ENCODE data around the gene SEMA4F. TPM values are rescaled to one million over a fixed set of nuclear protein-coding genes. Genes with fewer than 3 reads are reported as not detected.
"Not testable (repeated sequence)": the region's sequence is repeated elsewhere in the genome, so short reads cannot be mapped to it uniquely, and the experiment has no call there.

Gene SEMA4F
- 2.7 TPM for polyA plus RNA-seq (2013, experiment 1 of 2)
- polyA plus RNA-seq (2013, experiment 2 of 2): 3.6 TPM

DNA sequence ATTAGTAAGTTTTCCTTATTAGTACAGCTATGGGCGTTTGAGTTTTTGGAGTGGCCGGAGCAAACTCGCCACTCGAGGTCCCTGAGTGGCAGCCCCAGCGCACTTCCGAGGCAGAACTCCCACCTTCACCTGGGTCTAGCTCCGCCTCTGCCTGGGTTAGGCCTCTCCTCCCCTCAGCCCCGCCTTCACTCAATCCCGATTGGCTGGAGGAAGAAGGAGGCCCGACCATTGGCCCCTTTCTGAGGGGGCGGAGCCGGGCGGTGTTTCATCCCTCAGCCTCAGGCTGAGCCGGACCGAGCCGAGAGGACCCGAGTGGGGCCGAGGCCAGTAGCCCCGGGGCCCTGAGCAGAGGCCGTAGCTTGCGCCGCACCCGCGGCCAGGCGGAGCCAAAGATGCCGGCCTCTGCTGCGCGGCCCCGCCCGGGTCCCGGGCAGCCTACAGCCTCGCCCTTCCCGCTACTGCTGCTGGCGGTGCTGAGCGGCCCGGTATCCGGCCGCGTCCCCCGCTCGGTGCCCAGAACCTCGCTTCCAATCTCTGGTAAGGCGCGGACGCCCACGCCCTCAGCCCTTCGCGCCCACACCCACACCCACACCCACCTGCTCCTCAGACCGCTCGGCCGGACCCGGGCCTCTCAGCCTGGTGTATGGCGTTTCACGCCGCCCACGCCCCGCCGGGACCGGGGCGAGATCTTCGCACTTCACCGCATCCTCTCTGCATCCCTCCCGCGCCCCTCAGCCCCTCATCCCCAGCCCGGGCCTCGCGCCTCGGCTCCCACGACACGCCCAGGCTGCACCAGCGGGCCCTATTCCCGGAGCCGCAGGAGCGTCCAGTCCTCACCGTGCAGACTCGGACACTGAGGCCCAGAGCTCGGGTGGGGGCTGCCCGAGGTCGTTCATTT is at the start of gene SEMA4F:
Gene SEMA4F (plus strand): TSS at position 263 of the 898 bp plus-strand sequence. CDS start 130 bp downstream, at position 393.
- Histone ChIP-seq H3K9ac (ENCODE audit: low read depth, low read length) (peak within 1 kb of the TSS; percentile 65), H3K4me1 (ENCODE audit: insufficient read depth, low read length) (no peaks in the 10 kb centered on the region), H3K27me3 (ENCODE audit: insufficient read depth, low read length) (peaks cover 17% of the 10 kb centered on the region), H3K27ac (ENCODE audit: low read depth, low read length) (no peak within 1 kb of the TSS), H3K9me3 (ENCODE audit: insufficient read depth, low read depth, low read length) (no peaks in the 10 kb centered on the region), H3K4me3 (ENCODE audit: low read length) (peak within 1 kb of the TSS; percentile 71), H3K36me3 (ENCODE audit: insufficient read depth, low read length) (no peaks in the 10 kb centered on the region)
- WGBS: 1% methylated on average over 79 of the region's 79 CpGs

DNA sequence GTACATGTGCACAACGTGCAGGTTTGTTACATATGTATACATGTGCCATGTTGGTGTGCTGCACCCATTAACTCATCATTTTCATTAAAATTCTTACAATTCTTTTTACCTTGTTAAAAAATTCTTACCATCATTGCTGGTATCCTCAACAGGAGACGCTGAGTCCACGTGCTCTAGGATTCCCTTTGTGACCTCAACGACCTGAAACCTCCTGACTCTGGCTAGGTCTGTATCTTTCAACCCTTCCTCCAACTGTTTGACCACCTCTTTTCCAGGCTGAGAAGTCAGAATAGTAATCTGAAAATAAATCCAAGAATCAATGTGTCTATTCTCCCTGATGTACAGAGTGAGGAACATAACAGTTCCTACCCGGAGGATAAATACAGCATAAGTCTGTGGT is 47.1 kb upstream of the SEMA4F start:
- Histone ChIP-seq H3K9ac (ENCODE audit: low read depth, low read length) (no peak overlapping the region), H3K4me3 (ENCODE audit: low read length) (no peak overlapping the region), H3K36me3 (ENCODE audit: insufficient read depth, low read length) (no peaks in the 10 kb centered on the region), H3K27me3 (ENCODE audit: insufficient read depth, low read length) (peaks cover 13% of the 10 kb centered on the region; the same call in 1 of the 2 replicates), H3K9me3 (ENCODE audit: insufficient read depth, low read depth, low read length) (no peaks in the 10 kb centered on the region), H3K27ac (ENCODE audit: low read depth, low read length) (no peak overlapping the region), H3K4me1 (ENCODE audit: insufficient read depth, low read length) (no peaks in the 10 kb centered on the region)
- WGBS: 76% methylated on average over 4 of the region's 5 CpGs

DNA sequence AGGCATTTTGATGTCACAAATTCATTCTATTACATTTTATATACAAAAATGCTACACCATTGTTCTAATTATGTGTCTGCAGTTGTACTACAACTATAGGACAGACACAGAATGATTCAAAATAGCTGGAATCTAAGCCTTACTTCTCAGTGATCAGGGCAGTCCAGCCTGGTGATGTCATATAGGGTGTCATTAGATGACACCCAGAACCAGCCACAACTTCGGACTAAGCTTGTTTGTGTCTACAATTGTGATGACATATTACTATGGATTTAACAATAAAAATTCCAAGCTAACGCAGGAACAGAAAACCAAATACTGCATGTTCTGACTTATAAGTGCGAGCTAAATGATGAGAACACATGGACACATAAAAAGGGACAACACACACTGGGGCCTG is 36.9 kb upstream of the SEMA4F start:
- Histone ChIP-seq H3K4me3 (ENCODE audit: low read length) (no peak overlapping the region), H3K27ac (ENCODE audit: low read depth, low read length) (no peak overlapping the region), H3K36me3 (ENCODE audit: insufficient read depth, low read length) (no peaks in the 10 kb centered on the region), H3K4me1 (ENCODE audit: insufficient read depth, low read length) (no peaks in the 10 kb centered on the region), H3K9ac (ENCODE audit: low read depth, low read length) (no peak overlapping the region), H3K9me3 (ENCODE audit: insufficient read depth, low read depth, low read length) (no peaks in the 10 kb centered on the region), H3K27me3 (ENCODE audit: insufficient read depth, low read length) (no peaks in the 10 kb centered on the region)
- WGBS: 94% methylated on average over 3 of the region's 3 CpGs

GRCh38 chr2:74618410-74619083 is 35.5 kb upstream of the SEMA4F start:
- Histone ChIP-seq H3K4me1 (ENCODE audit: insufficient read depth, low read length) (no peaks in the 10 kb centered on the region), H3K9me3 (ENCODE audit: insufficient read depth, low read depth, low read length) (no peaks in the 10 kb centered on the region), H3K27ac (ENCODE audit: low read depth, low read length) (no peak overlapping the region), H3K36me3 (ENCODE audit: insufficient read depth, low read length) (no peaks in the 10 kb centered on the region), H3K4me3 (ENCODE audit: low read length) (no peak overlapping the region), H3K27me3 (ENCODE audit: insufficient read depth, low read length) (no peaks in the 10 kb centered on the region), H3K9ac (ENCODE audit: low read depth, low read length) (no peak overlapping the region)
- 93% methylated on average over 6 of the region's 6 CpGs for WGBS

GRCh38 chr2:74619651-74620297 is 34.3 kb upstream of the SEMA4F start:
- H3K9me3 ChIP-seq (ENCODE audit: insufficient read depth, low read depth, low read length): no peaks in the 10 kb centered on the region
- H3K27me3 ChIP-seq (ENCODE audit: insufficient read depth, low read length): no peaks in the 10 kb centered on the region
- H3K4me1 ChIP-seq (ENCODE audit: insufficient read depth, low read length): no peaks in the 10 kb centered on the region
- no peak overlapping the region for H3K9ac ChIP-seq (ENCODE audit: low read depth, low read length)
- H3K27ac ChIP-seq (ENCODE audit: low read depth, low read length): no peak overlapping the region
- H3K36me3 ChIP-seq (ENCODE audit: insufficient read depth, low read length): no peaks in the 10 kb centered on the region
- WGBS: 91% methylated on average over 3 of the region's 5 CpGs
- H3K4me3 ChIP-seq (ENCODE audit: low read length): no peak overlapping the region

GRCh38 chr2:74620671-74621070 is 33.4 kb upstream of the SEMA4F start:
- no peaks in the 10 kb centered on the region for H3K9me3 ChIP-seq (ENCODE audit: insufficient read depth, low read depth, low read length)
- H3K27ac ChIP-seq (ENCODE audit: low read depth, low read length): no peak overlapping the region
- H3K4me3 ChIP-seq (ENCODE audit: low read length): no peak overlapping the region
- H3K36me3 ChIP-seq (ENCODE audit: insufficient read depth, low read length): no peaks in the 10 kb centered on the region
- no peak overlapping the region for H3K9ac ChIP-seq (ENCODE audit: low read depth, low read length)
- H3K27me3 ChIP-seq (ENCODE audit: insufficient read depth, low read length): no peaks in the 10 kb centered on the region
- WGBS: 96% methylated on average over 12 of the region's 12 CpGs
- no peaks in the 10 kb centered on the region for H3K4me1 ChIP-seq (ENCODE audit: insufficient read depth, low read length)

DNA sequence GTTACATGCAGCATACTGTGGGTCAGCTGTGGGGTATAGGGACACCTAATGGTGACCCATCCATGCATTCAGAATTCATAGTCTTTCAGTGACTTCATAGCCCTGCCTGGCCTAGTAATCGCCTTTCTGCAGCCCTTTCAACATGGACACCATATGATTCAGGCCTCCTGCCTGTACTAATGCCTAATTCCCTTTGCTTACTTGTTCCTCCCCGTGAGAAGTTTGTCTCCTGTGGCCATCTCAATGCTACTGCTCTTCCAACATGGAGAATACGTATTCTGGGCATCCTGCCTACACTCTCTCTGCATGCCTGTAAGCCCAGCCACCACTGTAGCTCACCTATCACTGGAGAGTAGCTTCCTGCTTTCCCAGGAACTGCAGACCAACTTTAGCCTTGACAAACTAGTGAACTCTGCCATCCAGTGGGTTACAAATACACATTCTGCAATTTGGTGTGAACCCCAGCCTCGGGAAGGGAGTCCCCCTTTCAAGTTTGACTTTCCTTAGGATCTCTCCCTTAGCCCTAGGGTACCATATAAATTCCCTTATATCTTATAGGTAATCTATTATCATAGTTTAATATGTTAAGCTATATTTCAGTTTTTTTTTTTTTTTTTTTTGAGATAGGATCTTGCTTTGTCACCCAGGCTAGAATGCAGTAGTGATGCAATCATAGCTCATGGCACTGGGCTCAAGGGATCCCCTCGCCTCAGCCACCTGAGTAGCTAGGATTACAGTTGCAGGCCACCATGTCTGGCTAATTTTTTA is 28.2 kb upstream of the SEMA4F start:
- WGBS: 87% methylated on average over 5 of the region's 5 CpGs

DNA sequence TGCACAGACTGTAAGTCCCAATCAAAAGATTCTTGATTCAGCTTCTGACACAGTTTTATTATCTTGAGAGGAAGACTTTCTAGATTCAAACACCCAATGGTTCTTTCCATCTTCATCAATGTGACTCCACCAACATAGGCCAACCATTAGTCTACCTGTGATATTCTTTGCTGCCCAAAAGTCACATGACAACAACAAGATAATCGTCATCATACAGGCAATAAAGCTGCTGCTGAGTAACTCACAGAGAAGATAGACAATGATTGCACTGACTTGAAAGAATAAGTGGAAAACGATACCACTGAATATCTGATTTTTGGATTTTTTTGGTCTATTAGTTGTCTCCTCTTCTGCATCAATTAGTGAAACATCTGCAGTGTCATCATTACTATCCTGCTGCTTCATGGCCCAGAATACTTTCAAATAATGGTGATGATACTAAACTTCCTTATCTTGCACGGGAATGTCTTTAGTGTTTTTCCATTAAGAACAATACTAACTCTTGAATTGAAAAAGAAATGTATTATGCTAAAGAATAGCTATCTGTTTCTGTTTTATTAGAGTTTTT is 25.4 kb upstream of the SEMA4F start:
- no peaks in the 10 kb centered on the region for H3K27me3 ChIP-seq (ENCODE audit: insufficient read depth, low read length)
- 93% methylated on average over 2 of the region's 3 CpGs for WGBS
- no peak overlapping the region for H3K4me3 ChIP-seq (ENCODE audit: low read length)
- H3K36me3 ChIP-seq (ENCODE audit: insufficient read depth, low read length): no peaks in the 10 kb centered on the region
- no peak overlapping the region for H3K9ac ChIP-seq (ENCODE audit: low read depth, low read length)
- H3K9me3 ChIP-seq (ENCODE audit: insufficient read depth, low read depth, low read length): no peaks in the 10 kb centered on the region
- no peak overlapping the region for H3K27ac ChIP-seq (ENCODE audit: low read depth, low read length)
- peaks cover 16% of the 10 kb centered on the region for H3K4me1 ChIP-seq (ENCODE audit: insufficient read depth, low read length)

More for the DNA sequence above, 28.2 kb upstream of the SEMA4F start:
- Histone ChIP-seq H3K36me3 (ENCODE audit: insufficient read depth, low read length) (no peaks in the 10 kb centered on the region), H3K9ac (ENCODE audit: low read depth, low read length) (no peak overlapping the region), H3K27ac (ENCODE audit: low read depth, low read length) (no peak overlapping the region), H3K4me1 (ENCODE audit: insufficient read depth, low read length) (no peaks in the 10 kb centered on the region), H3K4me3 (ENCODE audit: low read length) (no peak overlapping the region), H3K27me3 (ENCODE audit: insufficient read depth, low read length) (no peaks in the 10 kb centered on the region), H3K9me3 (ENCODE audit: insufficient read depth, low read depth, low read length) (no peaks in the 10 kb centered on the region)

- not testable (repeated sequence) for H3K36me3 ChIP-seq (ENCODE audit: insufficient read depth, low read length); H3K27ac ChIP-seq (ENCODE audit: low read depth, low read length); H3K9ac ChIP-seq (ENCODE audit: low read depth, low read length); H3K27me3 ChIP-seq (ENCODE audit: insufficient read depth, low read length); H3K4me3 ChIP-seq (ENCODE audit: low read length); H3K9me3 ChIP-seq (ENCODE audit: insufficient read depth, low read depth, low read length)
- H3K4me1 ChIP-seq (ENCODE audit: insufficient read depth, low read length): peaks cover 16% of the 10 kb centered on the region
- 96% methylated on average over 3 of the region's 3 CpGs for WGBS
These were observed 23.6 kb upstream of the SEMA4F start for GRCh38 chr2:74630454-74630853.

- H3K27ac ChIP-seq (ENCODE audit: low read depth, low read length): no peak overlapping the region
- no peak overlapping the region for H3K4me3 ChIP-seq (ENCODE audit: low read length)
- H3K9ac ChIP-seq (ENCODE audit: low read depth, low read length): no peak overlapping the region
- no peaks in the 10 kb centered on the region for H3K9me3 ChIP-seq (ENCODE audit: insufficient read depth, low read depth, low read length)
- WGBS: 83% methylated on average over 3 of the region's 3 CpGs
- H3K27me3 ChIP-seq (ENCODE audit: insufficient read depth, low read length): no peaks in the 10 kb centered on the region
- H3K36me3 ChIP-seq (ENCODE audit: insufficient read depth, low read length): no peaks in the 10 kb centered on the region
- H3K4me1 ChIP-seq (ENCODE audit: insufficient read depth, low read length): peaks cover 16% of the 10 kb centered on the region
These were observed 21.7 kb upstream of the SEMA4F start for GRCh38 chr2:74632209-74632938.

All from HUES64 (cell line).